ENCODE measurements around the gene SELENOW. TPM values are rescaled to one million over a fixed set of nuclear protein-coding genes. Genes with fewer than 3 reads are reported as not detected.
A peak's percentile ranks its signal among the peaks of the same experiment; 100 is the strongest.
"Not testable (repeated sequence)": the region's sequence is repeated elsewhere in the genome, so short reads cannot be mapped to it uniquely, and the experiment has no call there.

Gene SELENOW
- total RNA-seq, 4 donors from 2014 or later, result 474 to 751 (median 653) TPM

GRCh38 chr19:47781590-47782262, 3.2 kb downstream of the SELENOW start:
- DNase-seq, result no peak
- Histone ChIP-seq H3K9me3 (no peaks in the 10 kb centered on the region), H3K4me1 (peaks cover 14 to 50% (median 40%) of the 10 kb centered on the region in 4 donors), H3K36me3 (peaks cover 0 to 35% (median 9%) of the 10 kb centered on the region in 4 donors), H3K27me3 (no peaks in the 10 kb centered on the region), H3K27ac (peak overlapping the region; percentile 37 to 99 (median 74)), H3K4me3 (no peak overlapping the region)
- intact Hi-C loops (cut with DNase I; ENCODE audit: low total_unique reads), result loop anchor here (10.0 kb wide), 1 partner anchor 267 kb away; the partner anchor contains the start of gene NAPA
- 38 to 61% methylated on average over 3 to 9 of the region's 9 CpGs for WGBS, 2 donors (ENCODE audit: low coverage in 1 of 2)
- in situ Hi-C loops (cut with MboI; ENCODE audit: low pct_ligation_motif_present in 1 of 4, low pct_unique_long_range_greater_than_20kb in 1 of 4, low sequenced_read_pairs in 3 of 4), result no loop called here
- TF ChIP-seq EP300 (IDR thresholded peaks at IDR 0.05; ENCODE audit: low read depth) (no peak), POLR2AphosphoS5 (IDR thresholded peaks at IDR 0.05) (no peak), POLR2A (IDR thresholded peaks at IDR 0.05) (no peak)
- TF ChIP-seq, protein P1, sequence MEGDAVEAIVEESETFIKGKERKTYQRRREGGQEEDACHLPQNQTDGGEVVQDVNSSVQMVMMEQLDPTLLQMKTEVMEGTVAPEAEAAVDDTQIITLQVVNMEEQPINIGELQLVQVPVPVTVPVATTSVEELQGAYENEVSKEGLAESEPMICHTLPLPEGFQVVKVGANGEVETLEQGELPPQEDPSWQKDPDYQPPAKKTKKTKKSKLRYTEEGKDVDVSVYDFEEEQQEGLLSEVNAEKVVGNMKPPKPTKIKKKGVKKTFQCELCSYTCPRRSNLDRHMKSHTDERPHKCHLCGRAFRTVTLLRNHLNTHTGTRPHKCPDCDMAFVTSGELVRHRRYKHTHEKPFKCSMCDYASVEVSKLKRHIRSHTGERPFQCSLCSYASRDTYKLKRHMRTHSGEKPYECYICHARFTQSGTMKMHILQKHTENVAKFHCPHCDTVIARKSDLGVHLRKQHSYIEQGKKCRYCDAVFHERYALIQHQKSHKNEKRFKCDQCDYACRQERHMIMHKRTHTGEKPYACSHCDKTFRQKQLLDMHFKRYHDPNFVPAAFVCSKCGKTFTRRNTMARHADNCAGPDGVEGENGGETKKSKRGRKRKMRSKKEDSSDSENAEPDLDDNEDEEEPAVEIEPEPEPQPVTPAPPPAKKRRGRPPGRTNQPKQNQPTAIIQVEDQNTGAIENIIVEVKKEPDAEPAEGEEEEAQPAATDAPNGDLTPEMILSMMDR (IDR thresholded peaks at IDR 0.05), result no peak

DNA sequence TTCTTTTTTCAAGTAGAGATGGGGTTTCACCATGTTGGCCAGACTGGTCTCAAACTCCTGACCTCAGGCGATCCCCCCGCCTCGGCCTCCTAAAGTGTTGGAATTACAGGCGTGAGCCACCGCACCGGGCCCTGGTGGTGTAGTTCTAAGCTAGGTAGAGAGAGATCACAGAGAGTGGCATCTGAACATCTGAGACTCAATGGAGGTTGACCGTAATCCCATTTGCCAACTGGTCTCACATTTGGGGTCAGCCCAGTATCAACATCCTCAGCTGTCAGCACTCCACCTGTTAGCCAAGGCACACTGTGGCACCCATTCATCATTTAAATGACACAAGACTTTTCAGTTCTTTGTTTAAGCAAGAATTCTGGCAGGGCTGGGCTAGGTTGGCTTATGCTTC, 8.1 kb downstream of the SELENOW start:
- no peak overlapping the region for H3K4me3 ChIP-seq
- peaks cover 0 to 35% (median 9%) of the 10 kb centered on the region in 4 donors for H3K36me3 ChIP-seq
- 97% methylated on average over 7 of the region's 7 CpGs; no CpG with 5 or more reads in 1 of the 2 donors for WGBS, 2 donors (ENCODE audit: low coverage in 1 of 2)
- DNase-seq, result no peak
- no peaks in the 10 kb centered on the region for H3K27me3 ChIP-seq
- H3K9me3 ChIP-seq, result no peaks in the 10 kb centered on the region
- H3K4me1 ChIP-seq, result peaks cover 2 to 14% (median 7%) of the 10 kb centered on the region in 4 donors
- TF ChIP-seq, protein P1 (IDR thresholded peaks at IDR 0.05), result no peak
- TF ChIP-seq EP300 (IDR thresholded peaks at IDR 0.05; ENCODE audit: low read depth) (no peak), POLR2AphosphoS5 (IDR thresholded peaks at IDR 0.05) (no peak), POLR2A (IDR thresholded peaks at IDR 0.05) (no peak)
- H3K27ac ChIP-seq, result no peak overlapping the region
- intact Hi-C loops (cut with DNase I; ENCODE audit: low total_unique reads), result loop anchor here (10.0 kb wide), 1 partner anchor 272 kb away; the partner anchor contains the start of gene NAPA
- in situ Hi-C loops (cut with MboI; ENCODE audit: low pct_ligation_motif_present in 1 of 4, low pct_unique_long_range_greater_than_20kb in 1 of 4, low sequenced_read_pairs in 3 of 4), result no loop called here

- intact Hi-C loops (cut with DNase I; ENCODE audit: low total_unique reads), result loop anchor here (10.0 kb wide), 1 partner anchor 273 kb away; the partner anchor contains the start of gene NAPA
- H3K27ac ChIP-seq; H3K4me3 ChIP-seq; H3K9me3 ChIP-seq; H3K4me1 ChIP-seq; DNase-seq; in situ Hi-C loops (cut with MboI; ENCODE audit: low pct_ligation_motif_present in 1 of 4, low pct_unique_long_range_greater_than_20kb in 1 of 4, low sequenced_read_pairs in 3 of 4); H3K27me3 ChIP-seq: not testable (repeated sequence)
- WGBS, 2 donors (ENCODE audit: low coverage in 1 of 2), result 75 to 82% methylated on average over 7 to 10 of the region's 10 CpGs
- peaks cover 0 to 31% (median 9%) of the 10 kb centered on the region in 4 donors for H3K36me3 ChIP-seq
Measured at GRCh38 chr19:47787307-47787706, 8.8 kb downstream of the SELENOW start.

GRCh38 chr19:47789811-47790210, 11.3 kb downstream of the SELENOW start:
- intact Hi-C loops (cut with DNase I; ENCODE audit: low total_unique reads), result loop anchor here (10.0 kb wide), 1 partner anchor 275 kb away; the partner anchor contains the start of gene NAPA
- H3K27me3 ChIP-seq; H3K9me3 ChIP-seq; H3K4me1 ChIP-seq; H3K4me3 ChIP-seq; H3K27ac ChIP-seq; in situ Hi-C loops (cut with MboI; ENCODE audit: low pct_ligation_motif_present in 1 of 4, low pct_unique_long_range_greater_than_20kb in 1 of 4, low sequenced_read_pairs in 3 of 4); DNase-seq; H3K36me3 ChIP-seq: not testable (repeated sequence)
- WGBS, 2 donors (ENCODE audit: low coverage in 1 of 2), result 95 to 100% methylated on average over 2 to 13 of the region's 13 CpGs

DNA sequence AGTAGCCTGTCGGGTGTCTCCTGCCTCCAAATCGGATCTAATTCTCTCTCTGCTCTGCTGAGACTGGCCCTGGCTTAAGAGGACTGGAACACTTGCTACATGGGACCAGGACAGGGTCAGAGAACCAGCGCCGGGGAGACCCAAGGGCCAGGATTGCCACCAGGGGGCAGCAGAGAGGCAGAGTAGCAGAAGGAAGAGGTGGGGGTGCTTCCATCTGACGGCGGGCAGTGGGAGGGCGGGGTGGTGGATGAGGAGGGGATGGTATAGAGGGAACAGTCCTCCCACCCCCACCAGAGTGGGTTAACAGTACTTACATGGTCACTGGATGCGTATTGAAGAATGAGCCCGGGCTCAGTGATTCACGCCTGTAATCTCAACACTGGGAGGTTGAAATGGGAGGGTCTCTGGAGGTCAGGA, 11.9 kb downstream of the SELENOW start:
- Histone ChIP-seq H3K27ac (no peak overlapping the region), H3K4me3 (no peak overlapping the region), H3K36me3 (peaks cover 0 to 6% (median 3%) of the 10 kb centered on the region in 4 donors), H3K9me3 (peaks cover 0 to 4% of the 10 kb centered on the region in 2 donors), H3K27me3 (no peaks in the 10 kb centered on the region), H3K4me1 (peaks cover 0 to 2% (median 0%) of the 10 kb centered on the region in 4 donors)
- WGBS, 2 donors (ENCODE audit: low coverage in 1 of 2), result 14% methylated on average over 10 of the region's 10 CpGs; no CpG with 5 or more reads in 1 of the 2 donors
- intact Hi-C loops (cut with DNase I; ENCODE audit: low total_unique reads) (no loop called here), in situ Hi-C loops (cut with MboI; ENCODE audit: low pct_ligation_motif_present in 1 of 4, low pct_unique_long_range_greater_than_20kb in 1 of 4, low sequenced_read_pairs in 3 of 4) (no loop called here)
- peak; percentile 85 for DNase-seq
- no peak for TF ChIP-seq POLR2AphosphoS5 (IDR thresholded peaks at IDR 0.05)
- TF ChIP-seq EP300 (IDR thresholded peaks at IDR 0.05; ENCODE audit: low read depth), result no peak
- TF ChIP-seq, protein P1 (IDR thresholded peaks at IDR 0.05), result peak; percentile 69 to 90 (median 85)

All from transverse colon (tissue), 4 donors.